B cell (primary cell): ENCODE measurements around the gene CSF1. TPM values are rescaled to one million over a fixed set of nuclear protein-coding genes. Genes with fewer than 3 reads are reported as not detected.

ENCODE experiments used
- ATAC-seq: fragments of 200-7000 bp; cut with Tn5 transposase; one replicate; pipeline ENCODE4 v1.10.0; 2021; ENCODE audit warnings: low read depth, mild to moderate bottlenecking, moderate number of reproducible peaks, moderate library complexity
- CTCF ChIA-PET: fragments of 350-600 bp; sonication (Branson Sonifier 250); formaldehyde crosslinking; loops from one replicate; lab custom pipeline; 2021; ENCODE audit warnings: antibody characterized with exemption, inconsistent platforms; lab: Charles Lee
- POLR2A ChIA-PET: fragments of 350-600 bp; sonication (Branson Sonifier 250); formaldehyde crosslinking; loops from one replicate; lab custom pipeline; 2021; ENCODE audit warnings: antibody characterized with exemption; lab: Charles Lee
- DNase-seq: peaks from one replicate; pipeline ENCODE4 v3.0.0; 2013
- H2AFZ ChIP-seq: 2 replicates; pipeline ENCODE4 v1.6.1; 2012; ENCODE audit warnings: mild to moderate bottlenecking, low read depth, low read length; ENCODE audit not compliant: insufficient read depth, poor library complexity, severe bottlenecking
- H3K27ac ChIP-seq, 2 donors: 1 replicate in 1 of 2; 2 replicates in 1 of 2; pipeline ENCODE4 v1.5.1; 2012 to 2013; ENCODE audit warnings: low read length in 2 of 2, mild to moderate bottlenecking in 2 of 2, moderate library complexity in 1 of 2
- H3K27me3 ChIP-seq, 4 experiments: fragments of 200-600 bp in 1 of 4; sonication (generic) in 1 of 4; replicated peaks in 1 of 4; 1 replicate in 2 of 4; 2 replicates in 2 of 4; pipeline versions ENCODE4 v1.6.1 to v1.7.0; 2013 to 2016; ENCODE audit warnings: low read length in 3 of 4, mild to moderate bottlenecking in 2 of 4, mixed read lengths in 1 of 4, moderate library complexity in 1 of 4; ENCODE audit not compliant: insufficient read depth in 4 of 4, control insufficient read depth in 3 of 4; ENCODE audit errors: control extremely low read depth in 1 of 4
- H3K36me3 ChIP-seq, 2 experiments: replicated peaks in 1 of 2; 1 replicate in 1 of 2; 2 replicates in 1 of 2; pipeline versions ENCODE4 v1.6.1 to v1.7.1; 2013; ENCODE audit warnings: low read length in 1 of 2; ENCODE audit not compliant: insufficient read depth in 2 of 2, control insufficient read depth in 1 of 2; ENCODE audit errors: control extremely low read depth in 1 of 2, extremely low read depth in 1 of 2
- H3K4me1 ChIP-seq, 2 donors: fragments of 200-600 bp in 1 of 2; sonication (generic) in 1 of 2; 1 replicate in 1 of 2; 2 replicates in 1 of 2; pipeline versions ENCODE4 v1.5.1 to v1.6.1; 2013 to 2017; ENCODE audit warnings: low read length in 2 of 2; ENCODE audit not compliant: control insufficient read depth in 2 of 2, insufficient read depth in 2 of 2
- H3K4me2 ChIP-seq: replicated peaks from 2 replicates; pipeline ENCODE3; 2012; ENCODE audit warnings: mild to moderate bottlenecking, low read depth, low read length; ENCODE audit not compliant: poor library complexity, severe bottlenecking
- H3K4me3 ChIP-seq, 5 experiments: fragments of 200-600 bp in 1 of 5; sonication (generic) in 1 of 5; 1 replicate in 3 of 5; 2 replicates in 2 of 5; pipeline versions ENCODE4 v1.5.1 to v1.7.0; 2011 to 2016; ENCODE audit warnings: low read length in 4 of 5, mild to moderate bottlenecking in 4 of 5, low read depth in 2 of 5, control low read depth in 1 of 5, moderate library complexity in 1 of 5; ENCODE audit not compliant: insufficient read depth in 1 of 5; ENCODE audit errors: control extremely low read depth in 1 of 5, extremely low read depth in 1 of 5
- H3K79me2 ChIP-seq: fragments of 200-600 bp; sonication (generic); one replicate; pipeline ENCODE4 v1.6.0; 2016; ENCODE audit warnings: low read length; ENCODE audit not compliant: control insufficient read depth, insufficient read depth
- H3K9ac ChIP-seq: fragments of 200-600 bp; sonication (generic); 2 replicates; pipeline ENCODE4 v1.6.1; 2017; ENCODE audit warnings: mild to moderate bottlenecking, low read length, moderate library complexity
- H3K9me3 ChIP-seq, 3 donors: one replicate each; pipeline versions ENCODE4 v1.6.1 to v1.7.1; 2013; ENCODE audit warnings: low read length in 2 of 3; ENCODE audit not compliant: control insufficient read depth in 2 of 3, insufficient read depth in 1 of 3; ENCODE audit errors: control extremely low read depth in 1 of 3
- H4K20me1 ChIP-seq: 2 replicates; pipeline ENCODE4 v1.6.0; 2012; ENCODE audit warnings: mild to moderate bottlenecking, low read length; ENCODE audit not compliant: insufficient read depth, control insufficient read depth, poor library complexity, severe bottlenecking
- H3K27ac Mint-ChIP-seq: one replicate; pipeline ENCODE4 v1.8.0; 2021; ENCODE audit warnings: mixed read lengths
- H3K27me3 Mint-ChIP-seq: one replicate; pipeline ENCODE4 v1.8.0; 2021; ENCODE audit warnings: mixed read lengths
- H3K4me1 Mint-ChIP-seq: one replicate; pipeline ENCODE4 v1.8.0; 2021; ENCODE audit warnings: mixed read lengths
- H3K4me3 Mint-ChIP-seq: one replicate; pipeline ENCODE4 v1.8.0; 2021; ENCODE audit warnings: mixed read lengths
- H3K9me3 Mint-ChIP-seq: one replicate; pipeline ENCODE4 v1.8.0; 2022; ENCODE audit warnings: mixed read lengths; ENCODE audit not compliant: insufficient read depth
- EZH2 ChIP-seq: IDR thresholded peaks from 2 replicates; pipeline ENCODE4 v1.6.1; 2012; ENCODE audit warnings: borderline replicate concordance, low read depth, mild to moderate bottlenecking, moderate library complexity, low read length; ENCODE audit not compliant: insufficient read depth, poor library complexity, severe bottlenecking
- WGBS: methylation state at CpG from one replicate; pipeline ENCODE4 v1.1.5; 2013; ENCODE audit warnings: missing lambda C conversion rate; ENCODE audit not compliant: insufficient coverage; 5-methylcytosine and 5-hydroxymethylcytosine counted together
- intact Hi-C: fragments of 100-400 bp; cut with micrococcal nuclease; formaldehyde crosslinking; loops from one replicate; pipeline ENCODE4 v1.10.0; 2022
- polyA plus RNA-seq: library from polyadenylated mRNA; depleted of rRNA; stranded (reverse); fragments of >200 nt; gene quantifications from 2 replicates; pipeline ENCODE4 v1.2.3, GENCODE V29; 2012
- total RNA-seq, 2 donors: library from RNA; stranded (reverse); fragments of 120-200 nt in 1 of 2; gene quantifications; 1 replicate in 1 of 2; 2 replicates in 1 of 2; pipeline versions ENCODE4 v1.2.3 to v1.2.4, GENCODE V29; 2013 to 2022
- TF ChIP-seq, protein P1 (sequence below): fragments of 200-600 bp; IDR thresholded peaks from one replicate; pipeline ENCODE4 v1.8.0; 2022; ENCODE audit warnings: antibody characterized with exemption, mild to moderate bottlenecking

The CSF1 gene
- total and polyA plus RNA-seq, 2 donors (not counting 1 experiment from before 2014, with no cell fraction given), result 0.55 to 4.2 TPM

DNA sequence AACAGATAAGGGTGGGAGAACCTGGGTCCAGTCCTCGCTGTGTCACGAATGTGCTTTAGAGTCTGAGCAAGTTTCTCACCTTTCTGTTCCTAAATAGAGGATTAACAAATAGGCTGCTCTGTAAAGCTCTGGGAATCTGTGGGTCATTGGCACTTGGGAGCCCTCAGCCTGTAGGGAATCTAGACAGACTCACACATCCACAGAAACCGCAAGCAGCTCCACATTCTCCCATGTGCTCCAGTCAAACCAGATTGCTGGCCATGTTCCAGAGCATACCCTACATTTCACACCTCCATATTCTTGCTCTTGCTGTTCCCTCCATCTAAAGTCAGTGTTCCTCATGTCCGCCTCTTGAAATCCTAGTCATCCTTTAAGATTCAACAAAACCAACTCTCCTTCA lies 66.1 kb downstream of the CSF1 start:
- ChIA-PET POLR2A (interaction anchor here (0.7 kb wide), 1 partner anchor 199 kb away, joined by 3 read pairs; no protein-coding TSS in a partner anchor), CTCF (interaction anchor here (16.9 kb wide), 1 partner anchor 195 kb away, joined by 667 read pairs; no protein-coding TSS in a partner anchor)
- H3K9me3 ChIP-seq, result no peaks in the 10 kb centered on the region
- no peak overlapping the region for H3K4me3 ChIP-seq
- no peak overlapping the region for H3K27ac ChIP-seq
- no peaks in the 10 kb centered on the region for H4K20me1 ChIP-seq
- H3K9me3 Mint-ChIP-seq, result no peaks in the 10 kb centered on the region
- no peak for ATAC-seq
- H3K27ac Mint-ChIP-seq, result no peak overlapping the region
- 96% methylated on average over 2 of the region's 4 CpGs for WGBS
- no peak overlapping the region for H3K4me2 ChIP-seq
- H3K4me3 Mint-ChIP-seq, result no peak overlapping the region
- no peaks in the 10 kb centered on the region for H3K4me1 Mint-ChIP-seq
- H3K79me2 ChIP-seq, result no peaks in the 10 kb centered on the region
- no peaks in the 10 kb centered on the region for H3K4me1 ChIP-seq
- no peak overlapping the region for H2AFZ ChIP-seq
- intact Hi-C loops, result no loop called here
- H3K27me3 ChIP-seq, result peaks cover 0 to 12% (median 4%) of the 10 kb centered on the region in 4 experiments
- H3K27me3 Mint-ChIP-seq, result peaks cover 19% of the 10 kb centered on the region
- DNase-seq, result no peak
- TF ChIP-seq, protein P1, sequence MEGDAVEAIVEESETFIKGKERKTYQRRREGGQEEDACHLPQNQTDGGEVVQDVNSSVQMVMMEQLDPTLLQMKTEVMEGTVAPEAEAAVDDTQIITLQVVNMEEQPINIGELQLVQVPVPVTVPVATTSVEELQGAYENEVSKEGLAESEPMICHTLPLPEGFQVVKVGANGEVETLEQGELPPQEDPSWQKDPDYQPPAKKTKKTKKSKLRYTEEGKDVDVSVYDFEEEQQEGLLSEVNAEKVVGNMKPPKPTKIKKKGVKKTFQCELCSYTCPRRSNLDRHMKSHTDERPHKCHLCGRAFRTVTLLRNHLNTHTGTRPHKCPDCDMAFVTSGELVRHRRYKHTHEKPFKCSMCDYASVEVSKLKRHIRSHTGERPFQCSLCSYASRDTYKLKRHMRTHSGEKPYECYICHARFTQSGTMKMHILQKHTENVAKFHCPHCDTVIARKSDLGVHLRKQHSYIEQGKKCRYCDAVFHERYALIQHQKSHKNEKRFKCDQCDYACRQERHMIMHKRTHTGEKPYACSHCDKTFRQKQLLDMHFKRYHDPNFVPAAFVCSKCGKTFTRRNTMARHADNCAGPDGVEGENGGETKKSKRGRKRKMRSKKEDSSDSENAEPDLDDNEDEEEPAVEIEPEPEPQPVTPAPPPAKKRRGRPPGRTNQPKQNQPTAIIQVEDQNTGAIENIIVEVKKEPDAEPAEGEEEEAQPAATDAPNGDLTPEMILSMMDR, result no peak
- TF ChIP-seq EZH2, result no peak
- H3K9ac ChIP-seq, result no peak overlapping the region
- H3K36me3 ChIP-seq, result no peaks in the 10 kb centered on the region

DNA sequence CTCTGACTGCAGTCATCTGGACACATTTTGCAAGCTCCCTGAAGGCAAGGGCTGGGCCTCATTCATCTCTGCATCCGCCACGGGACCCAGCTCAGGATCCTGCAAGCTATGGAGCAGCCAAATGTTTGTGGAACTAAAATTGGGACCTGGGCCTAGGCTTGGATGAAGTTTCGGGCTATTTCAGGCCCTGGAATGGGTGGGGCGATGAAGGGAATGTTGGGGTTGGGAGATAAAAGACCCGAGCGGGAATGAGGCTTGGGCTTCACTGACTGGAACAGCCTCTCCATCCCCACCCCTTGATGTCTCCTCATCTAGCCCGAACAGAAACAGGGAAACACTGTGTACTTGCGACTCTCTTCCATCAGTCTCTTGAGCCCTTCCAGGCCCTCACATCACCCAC lies 66.6 kb downstream of the CSF1 start:
- H3K9ac ChIP-seq, result no peak overlapping the region
- intact Hi-C loops, result no loop called here
- no peak for DNase-seq
- no peaks in the 10 kb centered on the region for H3K4me1 ChIP-seq
- ChIA-PET POLR2A (interaction anchor here (0.7 kb wide), 1 partner anchor 199 kb away, joined by 3 read pairs; no protein-coding TSS in a partner anchor), CTCF (interaction anchor here (16.9 kb wide), 1 partner anchor 196 kb away, joined by 667 read pairs; no protein-coding TSS in a partner anchor)
- no peak overlapping the region for H2AFZ ChIP-seq
- no peaks in the 10 kb centered on the region for H3K9me3 ChIP-seq
- H3K27ac ChIP-seq, result no peak overlapping the region
- H3K4me1 Mint-ChIP-seq, result no peaks in the 10 kb centered on the region
- H3K27me3 Mint-ChIP-seq, result peaks cover 19% of the 10 kb centered on the region
- TF ChIP-seq, protein P1, result no peak
- no peak for TF ChIP-seq EZH2
- WGBS, result 96% methylated on average over 3 of the region's 8 CpGs
- H3K4me2 ChIP-seq, result no peak overlapping the region
- H3K79me2 ChIP-seq, result no peaks in the 10 kb centered on the region
- H3K36me3 ChIP-seq, result no peaks in the 10 kb centered on the region
- H4K20me1 ChIP-seq, result no peaks in the 10 kb centered on the region
- H3K27ac Mint-ChIP-seq, result no peak overlapping the region
- H3K27me3 ChIP-seq, result peaks cover 0 to 12% (median 4%) of the 10 kb centered on the region in 4 experiments
- H3K4me3 Mint-ChIP-seq, result no peak overlapping the region
- no peaks in the 10 kb centered on the region for H3K9me3 Mint-ChIP-seq
- no peak overlapping the region for H3K4me3 ChIP-seq
- ATAC-seq, result no peak
